HG03342 (cell line): ENCODE results near the gene PDE7B.

Source experiments
- ATAC-seq: cut with Tn5 transposase; IDR thresholded peaks from one replicate; pipeline ENCODE4 v1.9.1; 2021; ENCODE audit warnings: mild to moderate bottlenecking, moderate library complexity; ENCODE audit not compliant: unreplicated experiment

The PDE7B gene

GRCh38 chr6:135983093-135983492, 131.6 kb downstream of the PDE7B start:
- no peak for ATAC-seq

DNA sequence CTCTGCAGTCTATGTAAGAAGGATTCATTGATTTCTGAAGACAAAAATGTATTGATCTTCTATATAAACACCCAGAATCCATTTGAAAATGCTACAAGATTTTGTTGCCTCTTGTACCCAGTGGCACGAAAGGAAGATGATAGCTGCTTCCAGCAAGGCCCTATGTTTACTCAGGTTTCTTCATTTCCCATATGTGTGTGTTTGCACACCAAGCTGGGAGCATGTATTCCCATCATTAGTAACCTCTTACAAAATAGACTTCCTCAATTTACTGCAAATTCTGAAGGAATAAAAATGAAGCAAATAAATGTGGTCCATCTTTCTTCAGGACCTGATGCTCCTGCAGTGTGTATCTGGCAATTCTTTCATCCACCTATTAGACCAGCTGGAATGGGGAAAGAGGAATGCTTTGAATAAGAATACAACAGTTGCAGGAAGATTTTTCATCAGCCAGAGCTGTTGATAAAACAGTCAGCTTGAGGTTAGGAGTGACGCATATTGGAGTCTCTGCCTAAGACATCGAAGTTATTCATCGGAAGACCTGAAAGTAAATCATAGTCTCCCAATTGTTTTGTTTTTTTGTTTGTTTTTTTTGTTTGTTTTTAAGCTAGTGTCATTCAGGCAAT, 132.3 kb downstream of the PDE7B start:
- ATAC-seq: no peak

- ATAC-seq: no peak
Measured at GRCh38 chr6:135985471-135985870, 134.0 kb downstream of the PDE7B start.

GRCh38 chr6:135987226-135987625, 135.7 kb downstream of the PDE7B start:
- no peak for ATAC-seq

DNA sequence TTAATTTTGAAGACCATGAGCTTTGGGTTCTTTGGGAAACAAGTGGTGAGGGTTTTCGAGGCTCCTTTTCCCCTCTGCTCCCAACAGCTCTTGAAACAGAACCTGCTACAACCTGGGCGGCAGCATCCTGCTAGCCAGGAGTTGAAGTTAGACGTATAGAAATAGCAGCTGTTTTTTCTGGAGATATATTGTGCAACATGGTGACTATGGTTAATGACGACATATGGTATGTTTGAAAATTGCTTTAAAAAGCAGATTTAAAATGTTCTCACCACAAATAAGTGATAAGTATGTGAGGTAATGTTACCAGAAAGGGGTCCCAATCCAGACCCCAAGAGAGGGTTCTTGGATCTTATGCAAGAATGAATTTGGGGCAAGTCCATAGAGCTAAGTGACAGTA, 138.9 kb downstream of the PDE7B start:
- ATAC-seq: no peak

DNA sequence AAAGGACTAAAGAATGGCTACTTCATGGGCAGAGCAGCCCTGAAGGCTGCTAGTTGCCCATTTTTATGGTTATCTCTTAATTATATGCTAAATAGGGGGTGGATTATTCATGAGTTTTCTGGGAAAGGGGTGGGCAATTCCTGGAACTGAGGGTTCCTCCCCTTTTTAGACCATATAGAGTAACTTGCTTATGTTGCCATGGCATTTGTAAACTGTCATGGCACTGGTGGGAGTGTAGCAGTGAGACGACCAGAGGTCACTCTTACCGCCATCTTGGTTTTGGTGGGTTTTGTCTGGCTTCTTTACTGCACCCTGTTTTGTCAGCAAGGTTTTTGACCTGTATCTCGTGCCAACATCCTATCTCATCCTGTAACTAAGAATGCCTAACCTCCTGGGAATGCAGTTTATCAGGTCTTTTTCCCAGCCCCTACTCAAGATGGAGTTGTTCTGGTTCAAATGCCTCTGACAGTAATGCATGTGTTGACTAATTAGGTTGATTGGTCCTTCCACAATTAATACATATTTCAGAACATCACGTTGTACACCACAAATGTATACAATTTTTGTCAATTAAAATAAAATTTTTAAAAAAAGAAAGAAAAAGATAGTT, 139.5 kb downstream of the PDE7B start:
- ATAC-seq: no peak

DNA sequence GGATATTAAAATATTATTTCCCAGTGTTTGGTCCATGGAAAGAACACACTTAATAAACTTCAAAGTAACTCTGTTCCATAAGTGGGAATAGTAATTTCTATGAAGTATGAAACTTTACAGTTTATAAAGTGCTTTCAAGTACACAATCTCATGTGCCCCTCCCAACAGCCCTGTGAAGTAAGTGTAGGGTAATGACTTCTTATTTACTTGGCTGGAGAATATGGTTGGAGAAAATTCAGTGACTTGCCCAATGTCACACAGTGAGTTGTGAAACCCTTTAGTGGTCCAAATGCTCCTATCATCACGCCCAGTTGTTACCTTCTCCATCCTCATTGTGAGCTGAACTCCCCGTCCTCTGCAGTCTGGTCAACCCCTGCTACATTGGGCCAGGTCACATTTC, 141.2 kb downstream of the PDE7B start:
- ATAC-seq: no peak

GRCh38 chr6:135993361-135993760, 141.9 kb downstream of the PDE7B start:
- no peak for ATAC-seq

GRCh38 chr6:135994857-135995544, 143.5 kb downstream of the PDE7B start:
- ATAC-seq: no peak

- ATAC-seq: no peak
Measured at GRCh38 chr6:135995545-135995898, 144.0 kb downstream of the PDE7B start.

DNA sequence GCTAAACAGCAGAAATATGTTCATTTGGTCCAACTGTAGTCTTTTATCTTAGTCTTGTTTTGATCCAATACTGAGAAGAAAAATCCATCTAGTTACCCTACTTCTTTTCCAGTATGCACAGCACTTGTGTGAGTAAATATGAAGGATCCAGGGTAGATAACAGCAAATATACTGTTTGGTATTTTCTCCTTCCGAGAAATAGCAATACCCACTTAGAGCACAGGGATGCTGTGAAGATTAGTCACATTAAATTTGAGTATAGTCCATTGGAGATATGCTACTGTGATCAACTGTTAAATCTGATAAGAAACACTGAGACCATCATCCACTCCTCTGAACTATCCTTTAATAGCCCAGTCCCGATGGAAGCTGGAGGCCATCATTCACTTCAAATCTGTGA, 145.2 kb downstream of the PDE7B start:
- no peak for ATAC-seq

DNA sequence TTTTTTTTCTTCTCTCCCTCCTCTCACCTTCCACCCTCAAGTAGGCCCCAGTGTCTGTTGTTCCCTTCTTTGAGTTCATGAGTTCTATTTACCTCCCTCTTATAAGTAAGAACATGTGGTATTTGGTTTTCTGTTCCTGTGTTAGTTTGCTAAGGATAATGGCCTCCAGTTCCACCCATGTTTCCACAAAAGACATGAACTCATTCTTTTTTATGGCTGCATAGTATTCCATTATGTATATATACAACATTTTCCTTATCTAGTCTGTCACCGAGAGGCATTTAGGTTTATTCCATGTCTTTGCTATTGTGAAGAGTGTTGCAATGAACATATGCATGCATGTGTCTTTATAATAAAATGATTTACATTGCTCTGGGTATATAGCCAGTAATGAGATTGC, 147.9 kb downstream of the PDE7B start:
- ATAC-seq: no peak

DNA sequence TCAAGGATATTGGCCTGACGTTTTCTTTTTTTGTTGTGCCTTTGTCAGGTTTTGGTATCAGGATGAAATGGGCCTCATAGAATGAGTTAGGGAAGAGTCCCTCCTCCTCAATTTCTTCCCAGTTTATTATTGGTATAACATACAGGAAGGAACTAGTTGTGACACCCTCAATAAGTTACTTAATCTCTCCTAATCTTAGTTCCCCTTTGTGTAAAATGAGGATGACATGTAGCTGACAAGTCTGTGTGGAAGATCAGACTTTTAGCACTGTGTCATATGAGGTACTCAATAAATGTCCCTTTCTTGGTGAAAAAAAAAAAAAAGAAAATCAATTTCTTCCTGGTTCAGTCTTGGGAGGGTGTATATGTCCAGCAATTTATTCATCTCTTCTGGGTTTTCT, 155.8 kb downstream of the PDE7B start:
- no peak for ATAC-seq

DNA sequence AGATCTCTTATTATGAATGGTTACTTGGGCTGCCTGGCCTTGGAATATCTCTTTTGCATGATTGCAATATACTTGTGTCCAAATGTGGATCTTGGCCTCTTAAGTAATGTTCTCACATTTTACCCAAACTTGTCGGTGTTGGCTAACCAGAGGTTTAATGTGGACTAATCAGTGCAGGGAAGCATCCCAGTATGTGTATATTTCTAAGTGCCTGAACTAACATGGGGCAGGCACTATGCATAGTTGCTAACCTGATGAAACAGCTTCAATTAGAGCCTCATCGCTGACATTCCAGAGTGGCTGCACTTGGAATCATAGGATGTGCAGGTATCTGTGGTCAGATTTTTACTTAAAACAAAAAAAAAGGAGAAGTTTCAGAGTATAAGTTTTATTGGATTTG, 160.0 kb downstream of the PDE7B start:
- ATAC-seq: no peak

GRCh38 chr6:136012198-136012887, 160.8 kb downstream of the PDE7B start:
- no peak for ATAC-seq

- ATAC-seq: no peak
Measured at GRCh38 chr6:136012943-136013342, 161.4 kb downstream of the PDE7B start.

DNA sequence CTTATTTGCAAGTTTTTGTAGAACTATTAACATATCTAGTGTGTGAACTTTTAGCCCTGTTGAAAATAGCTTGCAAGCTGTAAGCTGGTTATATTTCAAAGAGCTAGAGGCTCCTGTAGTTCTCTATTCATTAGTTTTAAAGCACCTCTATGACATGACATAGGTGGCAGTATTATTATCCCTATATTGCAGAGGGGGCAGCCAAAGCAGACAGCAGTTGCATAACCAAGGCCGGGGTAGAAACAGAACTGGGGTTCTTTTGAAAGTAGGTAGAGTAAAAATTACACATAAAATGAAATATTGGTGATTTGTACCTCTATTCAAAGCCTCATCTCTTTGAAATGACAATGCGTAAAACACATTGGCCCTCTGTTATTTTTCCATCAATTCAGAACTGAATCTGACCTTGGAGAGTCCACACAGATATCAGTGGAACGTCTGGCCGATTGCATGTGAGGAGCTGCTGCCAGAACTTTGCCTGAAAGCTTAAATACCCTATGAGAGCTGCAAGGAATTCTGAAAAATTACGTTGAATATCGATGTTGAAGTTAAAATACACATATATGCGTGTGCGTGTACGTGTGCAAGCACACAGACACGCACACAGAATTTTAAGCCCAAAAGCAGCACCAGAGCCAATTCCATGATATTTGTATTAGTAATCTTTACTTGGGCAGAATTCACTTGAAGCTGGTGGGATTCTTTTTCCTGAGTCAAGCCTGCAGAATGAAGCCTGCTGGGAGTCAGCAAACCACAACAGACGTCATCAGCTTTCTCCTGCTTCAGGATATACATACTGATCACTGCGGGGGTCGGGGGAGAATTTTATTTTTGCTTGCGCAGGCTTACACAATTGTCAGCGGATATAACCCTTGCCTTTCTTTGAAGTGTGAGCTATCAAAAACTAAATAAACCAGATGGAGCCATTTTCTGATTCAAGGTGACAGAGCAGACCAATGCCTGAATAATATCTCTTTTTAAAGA, 163.2 kb downstream of the PDE7B start:
- ATAC-seq: no peak

GRCh38 chr6:136015531-136015930, 164.0 kb downstream of the PDE7B start:
- ATAC-seq: no peak

DNA sequence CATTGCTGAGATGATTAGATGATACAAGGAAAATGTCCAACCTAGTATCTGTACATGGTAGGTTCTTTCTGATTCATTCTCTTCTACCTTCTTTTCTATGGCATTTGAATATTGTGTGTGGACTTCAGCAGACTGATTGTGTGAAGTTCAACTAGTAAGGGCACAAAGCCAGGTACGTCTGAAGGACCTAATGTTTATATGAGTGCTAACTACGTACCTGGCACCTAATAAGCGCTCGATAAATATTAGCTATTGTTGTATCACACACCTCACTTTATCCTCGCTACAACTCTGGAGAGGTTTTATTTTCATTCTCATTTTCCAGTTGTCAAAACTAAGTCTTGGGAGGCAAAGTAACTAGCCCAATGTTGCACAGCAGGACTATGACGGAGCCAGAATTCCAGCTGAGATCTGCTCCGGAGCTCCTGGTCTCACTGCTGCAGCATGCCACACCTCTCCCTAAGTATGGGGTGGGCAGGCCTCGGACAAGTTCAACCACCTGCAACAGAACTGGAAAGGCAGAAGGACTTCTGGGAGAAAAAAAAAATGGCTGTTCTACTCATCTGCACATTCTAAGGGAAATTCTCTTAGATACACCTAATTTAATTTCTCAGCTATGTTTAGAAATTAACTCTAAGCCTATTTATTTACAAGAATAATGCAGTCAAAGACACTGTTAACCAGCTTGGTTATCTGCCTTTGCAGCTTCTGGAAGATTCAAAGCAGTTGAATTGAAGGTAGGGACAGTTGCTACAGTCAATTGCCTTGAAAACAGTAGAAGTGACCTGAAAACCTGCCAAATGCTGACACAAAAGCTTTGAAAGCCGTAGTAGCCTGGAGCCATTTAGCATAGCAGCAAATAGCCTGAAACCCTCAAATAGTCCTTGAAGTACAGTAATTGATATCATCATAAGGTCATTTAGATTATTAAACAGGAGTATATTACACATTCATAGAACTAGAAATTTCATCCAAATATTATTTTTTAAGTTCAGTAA, 165.0 kb downstream of the PDE7B start:
- no peak for ATAC-seq

DNA sequence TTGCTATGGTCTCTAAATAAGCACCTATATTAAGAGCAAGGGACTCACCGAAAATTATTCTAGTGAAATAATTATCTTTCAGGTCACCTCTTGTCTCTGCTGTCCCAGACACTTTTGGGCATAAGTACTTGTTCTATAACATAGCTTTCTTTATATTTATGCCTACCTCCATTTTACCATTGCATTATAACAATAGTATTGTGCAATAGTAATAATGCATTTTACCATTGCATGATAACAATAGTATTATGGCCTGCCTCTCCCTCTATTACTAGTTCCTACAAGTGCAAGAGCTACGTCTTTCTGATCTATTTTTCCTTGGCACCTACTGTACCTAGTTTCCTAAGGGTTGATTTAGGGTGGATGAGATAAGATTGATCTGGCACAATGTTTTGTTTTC, 169.2 kb downstream of the PDE7B start:
- ATAC-seq: no peak
